ENCODE data around the gene THY1. TPM values are rescaled to one million over a fixed set of nuclear protein-coding genes. Genes with fewer than 3 reads are reported as not detected.

THY1 gene
- total RNA-seq, 1 donor from 2014 or later: 21.4 TPM

Small RNA genes within 50 kb of the gene (small RNA-seq; reads per million reads assigned to genes)
- gene AP003396.4 (ENCODE audit: low replicate concordance): not detected

Other genes starting within 250 kb of the THY1 start
- not detected for gene NHERF4, start 237.7 kb downstream of the THY1 start, total RNA-seq
- 16.7 TPM for gene CBL, start 216.8 kb downstream of the THY1 start, total RNA-seq
- 11.3 TPM for gene MCAM, start 106.0 kb downstream of the THY1 start, total RNA-seq
- 4.7 TPM for gene RNF26, start 88.6 kb downstream of the THY1 start, total RNA-seq
- 3.0 TPM for gene C1QTNF5, start 82.3 kb downstream of the THY1 start, total RNA-seq
- not detected for gene MFRP, start 76.5 kb downstream of the THY1 start, total RNA-seq
- 0.74 TPM for gene USP2, start 41.5 kb downstream of the THY1 start, total RNA-seq